Measurements from ENCODE around the gene KIF4A.

DNA sequence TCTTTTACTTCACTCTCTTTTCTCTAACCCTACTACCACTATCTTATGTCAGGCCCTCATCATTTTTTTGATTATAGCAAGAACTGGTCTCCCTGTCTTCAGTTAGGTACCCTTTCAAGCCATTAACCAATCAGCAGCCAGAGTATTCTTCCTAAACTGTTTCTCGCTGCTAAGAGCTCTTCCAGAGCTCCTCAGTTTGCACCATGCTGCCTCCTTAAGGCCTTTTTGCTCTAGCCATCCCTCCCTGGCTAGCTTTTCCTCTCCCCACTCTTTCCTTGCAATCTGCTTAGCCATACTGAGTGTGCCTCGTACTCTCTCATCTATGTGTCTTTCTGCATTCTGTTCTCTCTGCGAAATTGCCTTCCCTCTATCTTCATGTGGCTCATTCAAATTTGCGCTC lies 32.9 kb downstream of the KIF4A start:
- TF ChIP-seq, protein P1, sequence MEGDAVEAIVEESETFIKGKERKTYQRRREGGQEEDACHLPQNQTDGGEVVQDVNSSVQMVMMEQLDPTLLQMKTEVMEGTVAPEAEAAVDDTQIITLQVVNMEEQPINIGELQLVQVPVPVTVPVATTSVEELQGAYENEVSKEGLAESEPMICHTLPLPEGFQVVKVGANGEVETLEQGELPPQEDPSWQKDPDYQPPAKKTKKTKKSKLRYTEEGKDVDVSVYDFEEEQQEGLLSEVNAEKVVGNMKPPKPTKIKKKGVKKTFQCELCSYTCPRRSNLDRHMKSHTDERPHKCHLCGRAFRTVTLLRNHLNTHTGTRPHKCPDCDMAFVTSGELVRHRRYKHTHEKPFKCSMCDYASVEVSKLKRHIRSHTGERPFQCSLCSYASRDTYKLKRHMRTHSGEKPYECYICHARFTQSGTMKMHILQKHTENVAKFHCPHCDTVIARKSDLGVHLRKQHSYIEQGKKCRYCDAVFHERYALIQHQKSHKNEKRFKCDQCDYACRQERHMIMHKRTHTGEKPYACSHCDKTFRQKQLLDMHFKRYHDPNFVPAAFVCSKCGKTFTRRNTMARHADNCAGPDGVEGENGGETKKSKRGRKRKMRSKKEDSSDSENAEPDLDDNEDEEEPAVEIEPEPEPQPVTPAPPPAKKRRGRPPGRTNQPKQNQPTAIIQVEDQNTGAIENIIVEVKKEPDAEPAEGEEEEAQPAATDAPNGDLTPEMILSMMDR (IDR thresholded peaks at IDR 0.05 in 2 of 3, conservative IDR thresholded peaks at IDR 0.05 in 1 of 3; ENCODE audit: insufficient read depth in 2 of 3, low read depth in 1 of 3, low read length in 3 of 3): no peak
- TF ChIP-seq MAZ (CRISPR knock-in tag; conservative IDR thresholded peaks at IDR 0.05 in 1 of 2, IDR thresholded peaks at IDR 0.05 in 1 of 2) (no peak), POLR2A (conservative IDR thresholded peaks at IDR 0.05) (no peak), FOSL1 (tag; conservative IDR thresholded peaks at IDR 0.05) (no peak), ZNF274 (IDR thresholded peaks at IDR 0.05; ENCODE audit: borderline replicate concordance, low read depth, low read length) (no peak), ZNF695 (CRISPR knock-in tag; IDR thresholded peaks at IDR 0.05) (no peak)
- TF ChIP-seq, protein P2, sequence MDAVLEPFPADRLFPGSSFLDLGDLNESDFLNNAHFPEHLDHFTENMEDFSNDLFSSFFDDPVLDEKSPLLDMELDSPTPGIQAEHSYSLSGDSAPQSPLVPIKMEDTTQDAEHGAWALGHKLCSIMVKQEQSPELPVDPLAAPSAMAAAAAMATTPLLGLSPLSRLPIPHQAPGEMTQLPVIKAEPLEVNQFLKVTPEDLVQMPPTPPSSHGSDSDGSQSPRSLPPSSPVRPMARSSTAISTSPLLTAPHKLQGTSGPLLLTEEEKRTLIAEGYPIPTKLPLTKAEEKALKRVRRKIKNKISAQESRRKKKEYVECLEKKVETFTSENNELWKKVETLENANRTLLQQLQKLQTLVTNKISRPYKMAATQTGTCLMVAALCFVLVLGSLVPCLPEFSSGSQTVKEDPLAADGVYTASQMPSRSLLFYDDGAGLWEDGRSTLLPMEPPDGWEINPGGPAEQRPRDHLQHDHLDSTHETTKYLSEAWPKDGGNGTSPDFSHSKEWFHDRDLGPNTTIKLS (IDR thresholded peaks at IDR 0.05; ENCODE audit: borderline replicate concordance, low read depth): no peak
- TF ChIP-seq, protein P3, sequence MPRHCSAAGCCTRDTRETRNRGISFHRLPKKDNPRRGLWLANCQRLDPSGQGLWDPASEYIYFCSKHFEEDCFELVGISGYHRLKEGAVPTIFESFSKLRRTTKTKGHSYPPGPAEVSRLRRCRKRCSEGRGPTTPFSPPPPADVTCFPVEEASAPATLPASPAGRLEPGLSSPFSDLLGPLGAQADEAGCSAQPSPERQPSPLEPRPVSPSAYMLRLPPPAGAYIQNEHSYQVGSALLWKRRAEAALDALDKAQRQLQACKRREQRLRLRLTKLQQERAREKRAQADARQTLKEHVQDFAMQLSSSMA (CRISPR knock-in tag; IDR thresholded peaks at IDR 0.05): no peak

All from K562 (cell line).